Liver (tissue), 9 donors: ENCODE measurements around the gene OCA2. TPM values are rescaled to one million over a fixed set of nuclear protein-coding genes. Genes with fewer than 3 reads are reported as not detected.

ENCODE experiments used
- DNase-seq: peaks from one replicate; pipeline ENCODE4 v3.0.0-alpha.2; 2017; ENCODE audit warnings: low spot score
- H3K27ac ChIP-seq, 2 donors: one replicate each; pipeline ENCODE4 v1.7.0; 2013; ENCODE audit warnings: inconsistent platforms in 2 of 2, low read length in 2 of 2, control low read depth in 1 of 2, low read depth in 1 of 2, mild to moderate bottlenecking in 1 of 2
- H3K27me3 ChIP-seq, 4 donors: one replicate each; pipeline versions ENCODE4 v1.6.1 to v1.7.0; 2013; ENCODE audit warnings: low read length in 3 of 4, inconsistent platforms in 1 of 4, mild to moderate bottlenecking in 1 of 4, moderate library complexity in 1 of 4; ENCODE audit not compliant: control insufficient read depth in 4 of 4, insufficient read depth in 4 of 4
- H3K36me3 ChIP-seq, 4 donors: one replicate each; pipeline versions ENCODE4 v1.6.1 to v1.7.0; 2013; ENCODE audit warnings: low read length in 3 of 4, mild to moderate bottlenecking in 3 of 4, low read depth in 1 of 4, moderate library complexity in 1 of 4; ENCODE audit not compliant: control insufficient read depth in 4 of 4, insufficient read depth in 3 of 4
- H3K4me1 ChIP-seq, 4 donors: one replicate each; pipeline versions ENCODE4 v1.6.1 to v1.7.0; 2013; ENCODE audit warnings: low read length in 3 of 4, mild to moderate bottlenecking in 3 of 4, moderate library complexity in 1 of 4; ENCODE audit not compliant: control insufficient read depth in 4 of 4, insufficient read depth in 4 of 4
- H3K4me3 ChIP-seq, 3 donors: one replicate each; pipeline versions ENCODE4 v1.6.1 to v1.7.0; 2013; ENCODE audit warnings: low read length in 3 of 3, control low read depth in 1 of 3, low read depth in 1 of 3, mild to moderate bottlenecking in 1 of 3
- H3K9ac ChIP-seq, 2 donors: one replicate each; pipeline ENCODE4 v1.7.0; 2013; ENCODE audit warnings: low read length in 2 of 2, mild to moderate bottlenecking in 2 of 2, moderate library complexity in 2 of 2, control low read depth in 1 of 2, low read depth in 1 of 2
- H3K9me3 ChIP-seq, 4 donors: one replicate each; pipeline versions ENCODE4 v1.6.1 to v1.7.0; 2013; ENCODE audit warnings: low read length in 3 of 4; ENCODE audit not compliant: control insufficient read depth in 4 of 4
- CTCF ChIP-seq: fragments of 150-350 bp; IDR thresholded peaks from 2 replicates; pipeline ENCODE4 v1.5.1; 2017; ENCODE audit warnings: improper control_type of control experiment, low read depth, low read length; ENCODE audit not compliant: missing input control
- EGR1 ChIP-seq, 2 donors: IDR thresholded peaks; 2 replicates each; pipeline ENCODE4 v1.6.1; 2016 to 2018; ENCODE audit warnings: antibody characterized with exemption in 2 of 2, low read depth in 2 of 2
- FOXA1 ChIP-seq: IDR thresholded peaks from 2 replicates; pipeline ENCODE4 v1.6.1; 2016; ENCODE audit warnings: antibody characterized with exemption
- FOXA2 ChIP-seq: IDR thresholded peaks from 2 replicates; pipeline ENCODE4 v1.6.1; 2016; ENCODE audit warnings: antibody characterized with exemption
- GABPA ChIP-seq, 2 donors: IDR thresholded peaks in 1 of 2; conservative IDR thresholded peaks in 1 of 2; 2 replicates each; pipeline ENCODE4 v1.6.1; 2016; ENCODE audit warnings: antibody characterized with exemption in 2 of 2, mild to moderate bottlenecking in 1 of 2, moderate library complexity in 1 of 2
- HNF4A ChIP-seq, 2 donors: conservative IDR thresholded peaks; 2 replicates each; pipeline ENCODE4 v1.6.1; 2016; ENCODE audit warnings: antibody characterized with exemption in 2 of 2, mild to moderate bottlenecking in 2 of 2
- HNF4G ChIP-seq: IDR thresholded peaks from 2 replicates; pipeline ENCODE4 v1.6.1; 2016; ENCODE audit warnings: antibody characterized with exemption
- JUND ChIP-seq, 2 donors: IDR thresholded peaks; 2 replicates each; pipeline ENCODE4 v1.6.1; 2016; ENCODE audit warnings: antibody characterized with exemption in 2 of 2
- MAX ChIP-seq: IDR thresholded peaks from 2 replicates; pipeline ENCODE4 v1.6.1; 2016; ENCODE audit warnings: antibody characterized with exemption
- NR2F2 ChIP-seq: IDR thresholded peaks from 2 replicates; pipeline ENCODE4 v1.6.1; 2016; ENCODE audit warnings: antibody characterized with exemption
- RAD21 ChIP-seq, 2 donors: IDR thresholded peaks; 2 replicates each; pipeline ENCODE4 v1.6.1; 2016; ENCODE audit warnings: antibody characterized with exemption in 2 of 2, mild to moderate bottlenecking in 2 of 2
- RXRA ChIP-seq, 2 donors: IDR thresholded peaks; 2 replicates each; pipeline ENCODE4 v1.6.1; 2017 to 2018; ENCODE audit warnings: antibody characterized with exemption in 2 of 2, mild to moderate bottlenecking in 1 of 2
- SP1 ChIP-seq: IDR thresholded peaks from 2 replicates; pipeline ENCODE4 v1.6.1; 2018; ENCODE audit warnings: antibody characterized with exemption, mild to moderate bottlenecking
- TAF1 ChIP-seq: conservative IDR thresholded peaks from 2 replicates; pipeline ENCODE4 v1.6.1; 2016; ENCODE audit warnings: antibody characterized with exemption, mild to moderate bottlenecking
- YY1 ChIP-seq: IDR thresholded peaks from 2 replicates; pipeline ENCODE4 v1.6.1; 2016; ENCODE audit warnings: antibody characterized with exemption, mild to moderate bottlenecking
- WGBS: extraction: QIAGEN DNeasy Blood & Tissue Kit; methylation state at CpG from one replicate; pipeline ENCODE4 v1.1.7; 2013; 5-methylcytosine and 5-hydroxymethylcytosine counted together
- polyA plus RNA-seq, 2 donors: library from polyadenylated mRNA; stranded (reverse) in 1 of 2; unstranded in 1 of 2; fragments of 200-250 nt in 1 of 2; fragments of >200 nt in 1 of 2; fragmentation: Nextera tagmentation in 1 of 2; extraction: Ambion mirVana in 1 of 2; gene quantifications; one replicate each; pipeline versions ENCODE4 v1.2.1 to v1.2.3, GENCODE V29; 2013 to 2015
- total RNA-seq, 2 donors: library from RNA; depleted of rRNA; stranded (reverse); fragments of >200 nt; gene quantifications; one replicate each; pipeline ENCODE4 v1.2.3, GENCODE V29; 2014
- TF ChIP-seq, protein P1 (sequence below): IDR thresholded peaks from 2 replicates; pipeline ENCODE4 v1.6.1; 2016; ENCODE audit warnings: antibody characterized with exemption
- TF ChIP-seq, protein P2 (sequence below): IDR thresholded peaks from 2 replicates; pipeline ENCODE4 v1.6.1; 2016; ENCODE audit warnings: antibody characterized with exemption, mild to moderate bottlenecking
- TF ChIP-seq, protein P3 (sequence below): IDR thresholded peaks from 2 replicates; pipeline ENCODE4 v1.6.1; 2016; ENCODE audit warnings: antibody characterized with exemption
- donor health status: healthy.
- donor health status: healthy.
- donor health status: healthy.
- donor health status: healthy.
- donor health status: healthy.

The OCA2 gene
- total and polyA plus RNA-seq, 4 donors = 0.02 to 0.56 (median 0.15) TPM

DNA sequence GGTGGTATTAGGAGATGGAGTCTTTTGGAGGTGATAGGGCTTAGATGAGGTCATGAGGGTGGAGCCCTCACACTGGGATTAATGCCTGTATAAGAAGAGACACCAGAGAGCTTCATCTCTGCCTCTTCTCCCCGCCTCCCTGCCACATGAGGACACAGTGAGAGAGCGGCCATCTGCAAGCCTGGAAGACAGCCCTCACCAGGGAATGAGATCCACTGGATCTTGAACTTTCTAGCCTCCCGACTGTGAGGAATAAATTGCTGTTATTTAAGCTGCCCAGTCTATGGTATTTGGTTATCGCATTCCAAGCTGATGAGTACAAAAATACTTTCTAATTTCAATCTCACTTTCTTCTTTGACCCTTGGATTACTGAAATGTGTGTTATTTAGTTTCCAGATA is 121.4 kb downstream of the OCA2 start:
- DNase-seq = no peak
- Histone ChIP-seq H3K27ac (no peak overlapping the region), H3K4me3 (no peak overlapping the region), H3K4me1 (no peaks in the 10 kb centered on the region), H3K27me3 (peaks cover 0 to 2% (median 0%) of the 10 kb centered on the region in 4 donors), H3K9ac (no peak overlapping the region), H3K36me3 (no peaks in the 10 kb centered on the region), H3K9me3 (no peaks in the 10 kb centered on the region)
- WGBS = 84% methylated on average over 4 of the region's 4 CpGs
- no peak for TF ChIP-seq HNF4G
- TF ChIP-seq, protein P1, sequence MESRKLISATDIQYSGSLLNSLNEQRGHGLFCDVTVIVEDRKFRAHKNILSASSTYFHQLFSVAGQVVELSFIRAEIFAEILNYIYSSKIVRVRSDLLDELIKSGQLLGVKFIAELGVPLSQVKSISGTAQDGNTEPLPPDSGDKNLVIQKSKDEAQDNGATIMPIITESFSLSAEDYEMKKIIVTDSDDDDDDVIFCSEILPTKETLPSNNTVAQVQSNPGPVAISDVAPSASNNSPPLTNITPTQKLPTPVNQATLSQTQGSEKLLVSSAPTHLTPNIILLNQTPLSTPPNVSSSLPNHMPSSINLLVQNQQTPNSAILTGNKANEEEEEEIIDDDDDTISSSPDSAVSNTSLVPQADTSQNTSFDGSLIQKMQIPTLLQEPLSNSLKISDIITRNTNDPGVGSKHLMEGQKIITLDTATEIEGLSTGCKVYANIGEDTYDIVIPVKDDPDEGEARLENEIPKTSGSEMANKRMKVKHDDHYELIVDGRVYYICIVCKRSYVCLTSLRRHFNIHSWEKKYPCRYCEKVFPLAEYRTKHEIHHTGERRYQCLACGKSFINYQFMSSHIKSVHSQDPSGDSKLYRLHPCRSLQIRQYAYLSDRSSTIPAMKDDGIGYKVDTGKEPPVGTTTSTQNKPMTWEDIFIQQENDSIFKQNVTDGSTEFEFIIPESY = no peak
- TF ChIP-seq FOXA1 = no peak
- TF ChIP-seq, protein P2, sequence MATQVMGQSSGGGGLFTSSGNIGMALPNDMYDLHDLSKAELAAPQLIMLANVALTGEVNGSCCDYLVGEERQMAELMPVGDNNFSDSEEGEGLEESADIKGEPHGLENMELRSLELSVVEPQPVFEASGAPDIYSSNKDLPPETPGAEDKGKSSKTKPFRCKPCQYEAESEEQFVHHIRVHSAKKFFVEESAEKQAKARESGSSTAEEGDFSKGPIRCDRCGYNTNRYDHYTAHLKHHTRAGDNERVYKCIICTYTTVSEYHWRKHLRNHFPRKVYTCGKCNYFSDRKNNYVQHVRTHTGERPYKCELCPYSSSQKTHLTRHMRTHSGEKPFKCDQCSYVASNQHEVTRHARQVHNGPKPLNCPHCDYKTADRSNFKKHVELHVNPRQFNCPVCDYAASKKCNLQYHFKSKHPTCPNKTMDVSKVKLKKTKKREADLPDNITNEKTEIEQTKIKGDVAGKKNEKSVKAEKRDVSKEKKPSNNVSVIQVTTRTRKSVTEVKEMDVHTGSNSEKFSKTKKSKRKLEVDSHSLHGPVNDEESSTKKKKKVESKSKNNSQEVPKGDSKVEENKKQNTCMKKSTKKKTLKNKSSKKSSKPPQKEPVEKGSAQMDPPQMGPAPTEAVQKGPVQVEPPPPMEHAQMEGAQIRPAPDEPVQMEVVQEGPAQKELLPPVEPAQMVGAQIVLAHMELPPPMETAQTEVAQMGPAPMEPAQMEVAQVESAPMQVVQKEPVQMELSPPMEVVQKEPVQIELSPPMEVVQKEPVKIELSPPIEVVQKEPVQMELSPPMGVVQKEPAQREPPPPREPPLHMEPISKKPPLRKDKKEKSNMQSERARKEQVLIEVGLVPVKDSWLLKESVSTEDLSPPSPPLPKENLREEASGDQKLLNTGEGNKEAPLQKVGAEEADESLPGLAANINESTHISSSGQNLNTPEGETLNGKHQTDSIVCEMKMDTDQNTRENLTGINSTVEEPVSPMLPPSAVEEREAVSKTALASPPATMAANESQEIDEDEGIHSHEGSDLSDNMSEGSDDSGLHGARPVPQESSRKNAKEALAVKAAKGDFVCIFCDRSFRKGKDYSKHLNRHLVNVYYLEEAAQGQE = no peak
- no peak for TF ChIP-seq JUND (IDR thresholded peaks at IDR 0.05)
- TF ChIP-seq, protein P3, sequence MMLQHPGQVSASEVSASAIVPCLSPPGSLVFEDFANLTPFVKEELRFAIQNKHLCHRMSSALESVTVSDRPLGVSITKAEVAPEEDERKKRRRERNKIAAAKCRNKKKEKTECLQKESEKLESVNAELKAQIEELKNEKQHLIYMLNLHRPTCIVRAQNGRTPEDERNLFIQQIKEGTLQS = no peak
- no peak for TF ChIP-seq GABPA (IDR thresholded peaks at IDR 0.05 in 1 of 2, conservative IDR thresholded peaks at IDR 0.05 in 1 of 2)
- no peak for TF ChIP-seq RAD21 (IDR thresholded peaks at IDR 0.05)

DNA sequence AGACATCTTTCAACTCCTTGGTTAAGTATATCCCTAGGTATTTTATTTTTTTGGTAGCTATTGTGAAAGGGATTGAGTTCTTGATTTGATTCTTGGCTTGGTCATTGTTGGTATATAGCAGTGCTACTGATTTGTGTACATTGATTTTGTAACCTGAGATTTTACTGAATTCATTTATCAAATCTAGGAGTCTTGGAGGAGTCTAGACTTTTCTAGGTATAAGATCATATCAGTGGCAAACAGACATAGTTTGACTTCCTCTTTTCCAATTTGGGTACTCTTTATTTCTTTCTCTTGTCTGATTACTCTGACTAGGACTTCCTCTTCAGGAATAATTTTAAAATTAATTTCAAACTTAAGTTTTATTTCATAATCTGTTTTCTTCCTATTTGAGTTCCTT is 125.2 kb downstream of the OCA2 start:
- TF ChIP-seq NR2F2 (no peak), SP1 (no peak), RXRA (IDR thresholded peaks at IDR 0.05) (no peak), EGR1 (IDR thresholded peaks at IDR 0.05; ENCODE audit: low read depth in 2 of 2) (no peak), TAF1 (no peak), YY1 (no peak), CTCF (no peak), HNF4G (no peak), FOXA1 (no peak), JUND (IDR thresholded peaks at IDR 0.05) (no peak), GABPA (IDR thresholded peaks at IDR 0.05 in 1 of 2, conservative IDR thresholded peaks at IDR 0.05 in 1 of 2) (no peak), HNF4A (conservative IDR thresholded peaks at IDR 0.05) (no peak), RAD21 (IDR thresholded peaks at IDR 0.05) (no peak), MAX (no peak), FOXA2 (no peak)
- TF ChIP-seq, protein P1 = no peak
- TF ChIP-seq, protein P3 = no peak
- TF ChIP-seq, protein P2 = no peak
- H3K9me3 ChIP-seq = peaks cover 0 to 4% (median 2%) of the 10 kb centered on the region in 4 donors

More for the DNA sequence above, 125.2 kb downstream of the OCA2 start:
- H3K36me3 ChIP-seq = no peaks in the 10 kb centered on the region
- no peaks in the 10 kb centered on the region for H3K4me1 ChIP-seq
- H3K27ac ChIP-seq = no peak overlapping the region
- H3K27me3 ChIP-seq = no peaks in the 10 kb centered on the region
- H3K9ac ChIP-seq = no peak overlapping the region
- DNase-seq = no peak
- no peak overlapping the region for H3K4me3 ChIP-seq
